HG02973 (cell line): ENCODE data around the gene BRIP1.
"Not testable (repeated sequence)": the region's sequence is repeated elsewhere in the genome, so short reads cannot be mapped to it uniquely, and the experiment has no call there.

ENCODE experiments used
- ATAC-seq: cut with Tn5 transposase; IDR thresholded peaks from one replicate; pipeline ENCODE4 v1.9.1; 2021; ENCODE audit warnings: moderate library complexity; ENCODE audit not compliant: unreplicated experiment

Gene BRIP1

DNA sequence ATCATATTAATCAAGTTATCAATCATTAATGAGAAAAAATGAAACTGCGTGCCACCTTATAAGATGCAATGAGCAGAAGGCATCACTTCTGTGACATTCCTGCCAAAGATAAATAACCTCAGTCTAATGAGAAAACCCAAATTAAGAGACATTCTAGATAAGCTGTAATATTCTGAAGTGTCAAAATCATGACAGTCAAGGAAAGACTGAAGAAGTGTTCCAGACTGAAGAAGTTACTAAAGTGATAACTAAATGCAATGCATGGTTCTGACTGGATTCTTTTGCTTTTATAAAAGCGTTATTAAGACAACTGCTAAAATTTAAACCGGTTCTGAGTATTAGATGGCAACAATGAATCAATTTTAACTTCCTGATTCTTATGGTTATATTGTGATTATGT is 30.9 kb downstream of the BRIP1 start:
- ATAC-seq, result no peak

DNA sequence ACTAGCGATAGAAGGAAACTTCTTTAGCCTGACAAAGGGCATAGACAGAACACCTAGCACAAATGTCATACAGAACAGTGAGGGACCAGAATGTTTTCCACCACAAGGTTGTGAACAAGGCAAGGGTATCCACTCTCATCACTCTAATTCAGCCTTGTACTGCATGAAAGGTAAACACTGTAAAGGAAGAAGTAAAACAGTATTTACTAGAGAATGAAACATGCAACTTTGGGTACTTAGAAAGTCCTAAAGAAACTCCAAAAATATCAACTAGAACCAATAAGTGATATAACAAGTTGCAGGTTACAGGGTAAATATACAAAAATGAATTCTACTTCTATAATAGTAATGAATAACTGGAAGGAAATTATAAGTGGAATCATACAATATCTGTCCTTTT is 32.2 kb downstream of the BRIP1 start:
- no peak for ATAC-seq

GRCh38 chr17:61828694-61829093 is 34.6 kb downstream of the BRIP1 start:
- no peak for ATAC-seq

DNA sequence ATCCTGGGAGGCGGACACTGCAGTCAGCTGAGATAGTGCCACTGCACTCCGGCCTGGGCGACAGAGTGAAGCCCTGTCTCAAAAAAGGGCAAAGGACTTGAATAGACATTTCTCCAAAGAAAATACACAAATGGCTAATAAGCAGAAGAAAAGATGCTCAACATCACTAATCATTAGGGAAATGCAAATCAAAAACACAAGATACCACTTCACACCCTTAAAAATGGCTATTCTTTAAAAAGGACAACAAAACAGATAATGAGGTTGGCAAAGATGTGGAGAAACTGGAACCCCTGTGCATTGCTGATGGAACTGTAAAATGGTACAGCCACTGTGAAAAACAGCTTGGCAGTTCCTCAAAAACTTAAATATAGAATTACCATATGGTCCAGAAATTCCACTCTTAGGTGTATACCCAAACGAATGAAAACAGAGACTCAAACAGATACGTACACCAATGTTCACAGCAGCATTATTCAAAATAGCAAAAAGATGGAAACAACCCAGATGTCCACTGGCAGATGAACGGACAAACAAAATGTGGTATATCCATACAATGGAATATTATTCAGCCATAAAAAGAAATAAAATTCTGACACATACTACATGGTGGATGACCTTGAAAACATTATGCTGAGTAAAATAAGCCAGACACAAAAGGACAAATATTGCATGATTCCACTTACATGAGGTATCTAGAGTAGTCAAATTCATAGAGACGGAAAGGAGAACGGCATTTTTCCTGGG is 35.5 kb downstream of the BRIP1 start:
- no peak for ATAC-seq

DNA sequence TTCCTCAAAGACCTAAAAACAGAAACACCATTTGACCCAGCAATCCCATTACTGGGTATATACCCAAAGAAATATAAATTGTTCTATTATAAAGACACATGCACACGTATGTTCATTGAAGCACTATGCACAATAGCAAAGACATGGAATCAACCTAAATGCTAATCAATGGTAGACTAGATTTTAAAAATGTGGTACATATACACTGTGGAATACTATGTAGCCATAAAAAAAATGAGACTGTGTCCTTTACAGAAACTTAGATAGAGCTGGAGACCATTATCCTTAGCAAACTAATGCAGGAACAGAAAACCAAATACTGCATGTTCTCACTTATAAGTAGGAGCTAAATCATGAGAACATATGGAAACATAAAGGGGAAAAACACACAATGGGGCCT is 36.5 kb downstream of the BRIP1 start:
- not testable (repeated sequence) for ATAC-seq

GRCh38 chr17:61826198-61826597 is 37.1 kb downstream of the BRIP1 start:
- ATAC-seq, result not testable (repeated sequence)

GRCh38 chr17:61825448-61826137 is 37.7 kb downstream of the BRIP1 start:
- ATAC-seq, result no peak

DNA sequence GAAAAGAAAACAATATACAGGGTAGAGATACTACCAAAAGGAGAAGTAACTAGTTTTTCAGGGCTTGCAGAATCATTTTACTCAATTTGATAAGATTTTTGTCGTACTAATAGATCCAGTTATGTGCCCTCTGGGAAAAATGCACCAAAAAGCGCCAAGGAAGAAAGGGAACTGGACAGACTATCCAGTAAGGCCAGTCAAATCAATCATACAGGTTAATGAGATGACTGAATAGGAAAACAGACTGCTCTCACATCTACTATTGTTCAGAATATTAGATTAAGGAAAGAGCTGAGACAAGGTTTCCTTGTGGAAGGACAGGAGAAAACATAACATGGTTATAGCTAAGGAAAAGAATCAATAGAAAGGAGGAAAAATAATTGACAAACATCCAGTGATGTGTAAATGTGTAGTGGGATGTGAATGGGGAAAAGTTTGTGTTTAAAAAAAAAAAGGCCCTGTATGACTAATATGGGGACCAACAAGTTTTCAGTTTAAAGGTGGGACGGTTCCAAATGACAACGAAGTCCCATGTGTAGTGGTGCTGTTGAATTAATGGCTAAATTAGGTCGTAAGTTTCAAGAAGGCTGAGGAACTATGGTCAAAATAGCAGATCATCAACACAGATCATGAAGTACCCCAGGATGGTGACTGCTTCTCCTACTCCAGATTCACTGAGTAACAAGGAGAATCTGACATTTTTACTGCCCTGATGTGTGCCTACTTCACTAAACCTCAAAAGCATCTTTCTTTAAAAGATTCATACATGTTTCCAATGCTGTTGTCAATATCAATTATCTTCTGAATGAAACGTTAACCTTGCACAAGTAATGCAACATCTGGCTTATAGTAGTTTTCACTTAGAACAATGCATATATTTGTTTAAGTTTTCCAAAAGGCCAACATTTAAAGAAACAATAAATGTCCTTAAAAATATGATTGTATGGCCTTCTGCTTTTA is 40.7 kb downstream of the BRIP1 start:
- ATAC-seq, result no peak

- ATAC-seq, result no peak
Observed at GRCh38 chr17:61821655-61822054, 41.7 kb downstream of the BRIP1 start.

DNA sequence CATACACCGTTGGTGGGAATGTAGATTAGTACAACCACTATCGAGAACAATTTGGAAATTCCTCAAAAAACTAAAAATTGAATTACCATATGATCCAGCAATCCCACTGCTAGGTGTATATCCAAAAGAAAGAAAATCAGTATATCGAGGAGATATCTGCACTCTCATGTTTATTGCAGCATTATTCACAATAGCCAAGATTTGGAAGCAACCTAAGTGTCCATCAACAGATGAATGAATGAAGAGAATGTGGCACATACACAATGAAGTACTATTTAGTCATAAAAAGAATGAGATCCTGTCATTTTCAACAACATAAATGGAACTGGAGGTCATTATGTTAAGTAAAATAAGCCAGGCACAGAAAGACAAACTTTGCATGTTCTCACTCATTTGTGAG is 44.1 kb downstream of the BRIP1 start:
- ATAC-seq, result not testable (repeated sequence)

DNA sequence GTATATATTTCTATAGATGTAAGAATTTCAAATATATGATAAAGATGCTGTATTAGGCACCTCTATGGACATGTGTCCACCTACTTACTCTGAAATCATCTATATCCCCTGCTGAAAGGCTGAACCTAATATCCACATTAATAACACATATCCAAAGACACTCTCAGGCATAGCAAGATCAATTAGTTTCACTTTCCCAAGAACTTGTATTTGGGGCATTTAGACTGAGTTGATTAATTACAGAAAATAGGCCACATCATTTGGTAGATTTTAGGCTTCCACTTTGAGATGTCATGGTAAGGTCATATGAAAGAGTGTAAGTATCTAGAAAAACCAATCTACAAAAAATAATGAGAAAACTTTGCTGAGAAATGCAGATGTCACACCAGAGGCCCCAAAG is 45.1 kb downstream of the BRIP1 start:
- ATAC-seq, result no peak

- no peak for ATAC-seq
Observed at GRCh38 chr17:61817452-61817851, 45.9 kb downstream of the BRIP1 start.

GRCh38 chr17:61816538-61816937 is 46.8 kb downstream of the BRIP1 start:
- ATAC-seq, result no peak

DNA sequence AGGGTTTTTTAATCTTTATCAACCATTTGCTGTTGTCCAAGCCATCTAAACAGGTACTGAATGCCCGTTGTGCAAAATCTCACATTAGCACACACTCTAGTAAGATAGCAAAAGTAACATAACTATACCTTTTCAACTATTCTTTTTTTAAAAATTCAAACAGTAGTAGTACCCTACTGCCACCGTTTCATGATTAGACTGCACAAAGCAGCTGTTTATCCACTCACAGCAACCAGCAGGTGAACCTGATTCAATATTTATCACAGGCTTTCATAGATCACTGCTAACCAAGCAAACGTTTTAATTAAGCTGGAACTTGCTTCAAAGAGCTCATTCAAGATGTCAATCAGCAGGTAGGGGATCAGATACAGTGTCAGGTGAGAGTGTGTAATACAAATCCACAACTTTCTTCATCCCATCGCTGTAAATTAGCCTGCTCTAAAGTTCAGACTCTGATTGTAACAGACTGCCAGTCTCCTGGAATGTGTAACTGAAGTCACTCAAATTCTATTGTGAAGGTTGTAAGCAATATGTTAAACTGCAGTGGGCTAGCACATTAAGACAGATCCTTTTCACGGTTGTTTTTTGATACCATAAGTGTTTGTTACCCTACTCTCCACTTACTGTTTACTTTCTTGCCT is 47.3 kb downstream of the BRIP1 start:
- ATAC-seq, result no peak

GRCh38 chr17:61814485-61814884 is 48.8 kb downstream of the BRIP1 start:
- ATAC-seq, result no peak

DNA sequence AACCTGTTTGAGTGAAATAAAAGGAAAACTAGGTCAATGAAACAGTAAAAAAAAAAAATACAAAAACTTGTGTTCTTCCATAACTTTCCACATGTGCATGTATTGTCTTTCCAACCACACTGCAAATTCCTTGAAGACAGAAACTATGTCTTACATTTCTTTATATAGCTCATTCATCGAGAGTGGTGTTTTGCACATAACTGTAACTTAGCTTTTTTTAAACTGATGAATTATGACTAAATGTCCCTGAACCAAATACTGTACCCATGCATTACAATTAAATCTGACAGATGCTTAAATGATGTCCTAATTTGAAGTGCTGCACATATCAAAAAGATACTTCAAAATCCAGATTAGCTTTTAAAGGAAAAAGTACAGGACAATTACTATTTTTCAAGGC is 50.1 kb downstream of the BRIP1 start:
- no peak for ATAC-seq

- ATAC-seq, result no peak
Observed at GRCh38 chr17:61812747-61813146, 50.6 kb downstream of the BRIP1 start.

- no peak for ATAC-seq
Observed at GRCh38 chr17:61809816-61810392, 53.4 kb downstream of the BRIP1 start.

- no peak for ATAC-seq
Observed at GRCh38 chr17:61808442-61808841, 54.9 kb downstream of the BRIP1 start.

GRCh38 chr17:61806936-61807335 is 56.4 kb downstream of the BRIP1 start:
- no peak for ATAC-seq
